Measurements from ENCODE around the gene CNTN5.

- TF ChIP-seq POLR2A (IDR thresholded peaks at IDR 0.05; ENCODE audit: low read length) = no peak
- no peak for TF ChIP-seq GATA1 (IDR thresholded peaks at IDR 0.05; ENCODE audit: low read depth, low read length)
Observed at GRCh38 chr11:100009728-100010127, 989.0 kb downstream of the CNTN5 start.
